K562 (cell line): ENCODE data around the gene SART1. TPM values are rescaled to one million over a fixed set of nuclear protein-coding genes. Genes with fewer than 3 reads are reported as not detected.

Experiments
- ASH1L ChIP-seq: fragments of 450-650 bp; IDR thresholded peaks from 2 replicates; pipeline ENCODE4 v1.6.1; 2018; ENCODE audit warnings: borderline replicate concordance, mild to moderate bottlenecking, low read depth; ENCODE audit not compliant: partially characterized antibody
- CBFA2T3 ChIP-seq: fragments of 450-650 bp; IDR thresholded peaks from 2 replicates; pipeline ENCODE4 v1.6.1; 2017
- CBX1 ChIP-seq: sonication (generic); IDR thresholded peaks from 2 replicates; pipeline ENCODE4 v1.6.1; 2016; ENCODE audit warnings: antibody characterized with exemption, low read depth, mild to moderate bottlenecking
- ELF4 ChIP-seq: fragments of 450-650 bp; formaldehyde crosslinking; IDR thresholded peaks from 2 replicates; pipeline ENCODE4 v1.4.0; 2022; ENCODE audit warnings: missing genetic modification characterization
- FIP1L1 ChIP-seq: fragments of 200-400 bp; formaldehyde crosslinking; IDR thresholded peaks from 2 replicates; pipeline ENCODE4 v1.6.1; 2018; ENCODE audit warnings: mild to moderate bottlenecking, low read depth, low read length; ENCODE audit not compliant: poor library complexity, severe bottlenecking
- IFI16 ChIP-seq: fragments of 250-450 bp; sonication (Bioruptor Pico); IDR thresholded peaks from 2 replicates; pipeline ENCODE4 v2.1.2; 2022; ENCODE audit warnings: mild to moderate bottlenecking, inconsistent platforms
- KLF1 ChIP-seq: fragments of 450-650 bp; IDR thresholded peaks from 2 replicates; pipeline ENCODE4 v1.6.1; 2016; ENCODE audit warnings: missing genetic modification characterization, missing compliant biosample characterization
- KLF16 ChIP-seq: IDR thresholded peaks from 2 replicates; pipeline ENCODE4 v1.6.1; 2016; ENCODE audit warnings: antibody characterized with exemption
- MTA2 ChIP-seq: fragments of 450-650 bp; IDR thresholded peaks from 2 replicates; pipeline ENCODE4 v1.6.1; 2016; ENCODE audit warnings: low read depth
- MYNN ChIP-seq, 2 experiments: sonication (generic); formaldehyde crosslinking in 1 of 2; IDR thresholded peaks; 2 replicates each; pipeline versions ENCODE4 v1.5.0 to v1.6.1; 2016 to 2020; ENCODE audit warnings: antibody characterized with exemption in 1 of 2, missing genetic modification reagents in 1 of 2
- NBN ChIP-seq: fragments of 450-650 bp; IDR thresholded peaks from 2 replicates; pipeline ENCODE4 v1.6.1; 2016; ENCODE audit warnings: low read depth, mild to moderate bottlenecking
- RNF2 ChIP-seq: sonication (generic); IDR thresholded peaks from 2 replicates; pipeline ENCODE4 v1.6.1; 2016
- SP2 ChIP-seq: IDR thresholded peaks from 2 replicates; pipeline ENCODE4 v1.6.1; 2011; ENCODE audit warnings: mild to moderate bottlenecking, low read depth, low read length, moderate library complexity; ENCODE audit not compliant: poor library complexity, severe bottlenecking; ENCODE audit errors: extremely low read depth
- SUPT5H ChIP-seq: fragments of 450-650 bp; IDR thresholded peaks from 2 replicates; pipeline ENCODE4 v1.6.1; 2016
- TCF3 ChIP-seq: sonication (generic); formaldehyde crosslinking; IDR thresholded peaks from 2 replicates; pipeline ENCODE4 v1.4.0; 2020; ENCODE audit warnings: mild to moderate bottlenecking, missing genetic modification reagents
- VEZF1 ChIP-seq: fragments of 200-800 bp; sonication (Bioruptor generic); IDR thresholded peaks from 2 replicates; pipeline ENCODE4 v1.6.1; 2017; ENCODE audit warnings: missing genetic modification characterization, missing compliant biosample characterization
- ZFX ChIP-seq: sonication (generic); formaldehyde crosslinking; IDR thresholded peaks from 2 replicates; pipeline ENCODE4 v1.8.0; 2022; ENCODE audit warnings: mild to moderate bottlenecking, missing genetic modification reagents, moderate library complexity
- ZNF121 ChIP-seq: sonication (generic); formaldehyde crosslinking; conservative IDR thresholded peaks from 2 replicates; pipeline ENCODE4 v1.8.0; 2022; ENCODE audit warnings: missing genetic modification reagents
- ZNF224 ChIP-seq: sonication (generic); formaldehyde crosslinking; IDR thresholded peaks from 2 replicates; pipeline ENCODE4 v1.8.0; 2022; ENCODE audit warnings: mild to moderate bottlenecking, missing genetic modification reagents
- ZNF444 ChIP-seq: fragments of 250-450 bp; sonication (Bioruptor Pico); IDR thresholded peaks from 2 replicates; pipeline ENCODE4 v1.4.0; 2020; ENCODE audit warnings: mild to moderate bottlenecking, moderate library complexity
- ZNF785 ChIP-seq: fragments of 250-450 bp; sonication (Bioruptor Pico); IDR thresholded peaks from 2 replicates; pipeline ENCODE4 v1.4.0; 2020; ENCODE audit warnings: mild to moderate bottlenecking
- polyA plus RNA-seq, 8 experiments: library from polyadenylated mRNA; depleted of rRNA in 4 of 8; stranded (reverse) in 5 of 8; unstranded in 3 of 8; fragments of >200 nt; fragmentation: Nextera tagmentation in 2 of 8; fragmentation: Illumina TruSeq in 1 of 8; extraction: Ambion mirVana in 2 of 8; extraction: Trizol in 1 of 8; gene quantifications; 2 replicates each; pipeline versions ENCODE4 v1.2.1 to v1.2.3, GENCODE V29; 2011 to 2014; ENCODE audit warnings: inconsistent platforms in 1 of 8, missing spikeins in 1 of 8
- total RNA-seq, 7 experiments: library from RNA; depleted of rRNA in 6 of 7; stranded (reverse); fragments of >200 nt in 6 of 7; fragmentation: Illumina TruSeq in 2 of 7; extraction: Trizol in 2 of 7; gene quantifications; 2 replicates each; pipeline versions ENCODE4 v1.2.1 to v1.2.3, GENCODE V29; 2011 to 2021; ENCODE audit warnings: low replicate concordance in 1 of 7
- TF ChIP-seq, protein P1 (sequence below), 2 experiments: fragments of 450-650 bp; IDR thresholded peaks; 2 replicates each; pipeline ENCODE4 v1.6.1; 2018; ENCODE audit warnings: mild to moderate bottlenecking in 2 of 2, low read depth in 1 of 2; ENCODE audit not compliant: partially characterized antibody in 2 of 2
- TF ChIP-seq, protein P2 (sequence below): fragments of 250-450 bp; sonication (Bioruptor Pico); IDR thresholded peaks from 2 replicates; pipeline ENCODE4 v1.5.0; 2022; ENCODE audit warnings: mild to moderate bottlenecking

The SART1 gene
- total and polyA plus RNA-seq, 9 of the 15 experiments (the other 6 are each of a cell fraction or from before 2014, with no cell fraction given) = 4.8 to 84.1 (median 31.7) TPM

GRCh38 chr11:66001942-66002647 is 40.6 kb downstream of the SART1 start, which contains the start of the genes BANF1 and EIF1AD (continued):
- TF ChIP-seq ZNF785 (CRISPR knock-in tag) (no peak), FIP1L1 (peak; percentile 60), ELF4 (CRISPR knock-in tag) (peak; percentile 66), SP2 (no peak), ASH1L (peak; percentile 66), RNF2 (peak; percentile 79), KLF16 (no peak), MYNN (IDR thresholded peaks at IDR 0.05) (peak; percentile 55; the same call in 1 of the 2 replicates), MYNN (CRISPR knock-in tag; IDR thresholded peaks at IDR 0.05) (no peak), ZNF224 (no peak), CBFA2T3 (no peak), IFI16 (CRISPR knock-in tag) (no peak), TCF3 (CRISPR knock-in tag) (peak; percentile 39; the same call in 1 of the 2 replicates), MTA2 (peak; percentile 73), ZNF121 (CRISPR knock-in tag) (no peak), SUPT5H (peak; percentile 87), KLF1 (tag) (peak; percentile 84), VEZF1 (CRISPR knock-in tag) (peak; percentile 88), NBN (peak; percentile 95), CBX1 (no peak), ZFX (CRISPR knock-in tag) (peak; percentile 97), ZNF444 (no peak)
- TF ChIP-seq, protein P1, sequence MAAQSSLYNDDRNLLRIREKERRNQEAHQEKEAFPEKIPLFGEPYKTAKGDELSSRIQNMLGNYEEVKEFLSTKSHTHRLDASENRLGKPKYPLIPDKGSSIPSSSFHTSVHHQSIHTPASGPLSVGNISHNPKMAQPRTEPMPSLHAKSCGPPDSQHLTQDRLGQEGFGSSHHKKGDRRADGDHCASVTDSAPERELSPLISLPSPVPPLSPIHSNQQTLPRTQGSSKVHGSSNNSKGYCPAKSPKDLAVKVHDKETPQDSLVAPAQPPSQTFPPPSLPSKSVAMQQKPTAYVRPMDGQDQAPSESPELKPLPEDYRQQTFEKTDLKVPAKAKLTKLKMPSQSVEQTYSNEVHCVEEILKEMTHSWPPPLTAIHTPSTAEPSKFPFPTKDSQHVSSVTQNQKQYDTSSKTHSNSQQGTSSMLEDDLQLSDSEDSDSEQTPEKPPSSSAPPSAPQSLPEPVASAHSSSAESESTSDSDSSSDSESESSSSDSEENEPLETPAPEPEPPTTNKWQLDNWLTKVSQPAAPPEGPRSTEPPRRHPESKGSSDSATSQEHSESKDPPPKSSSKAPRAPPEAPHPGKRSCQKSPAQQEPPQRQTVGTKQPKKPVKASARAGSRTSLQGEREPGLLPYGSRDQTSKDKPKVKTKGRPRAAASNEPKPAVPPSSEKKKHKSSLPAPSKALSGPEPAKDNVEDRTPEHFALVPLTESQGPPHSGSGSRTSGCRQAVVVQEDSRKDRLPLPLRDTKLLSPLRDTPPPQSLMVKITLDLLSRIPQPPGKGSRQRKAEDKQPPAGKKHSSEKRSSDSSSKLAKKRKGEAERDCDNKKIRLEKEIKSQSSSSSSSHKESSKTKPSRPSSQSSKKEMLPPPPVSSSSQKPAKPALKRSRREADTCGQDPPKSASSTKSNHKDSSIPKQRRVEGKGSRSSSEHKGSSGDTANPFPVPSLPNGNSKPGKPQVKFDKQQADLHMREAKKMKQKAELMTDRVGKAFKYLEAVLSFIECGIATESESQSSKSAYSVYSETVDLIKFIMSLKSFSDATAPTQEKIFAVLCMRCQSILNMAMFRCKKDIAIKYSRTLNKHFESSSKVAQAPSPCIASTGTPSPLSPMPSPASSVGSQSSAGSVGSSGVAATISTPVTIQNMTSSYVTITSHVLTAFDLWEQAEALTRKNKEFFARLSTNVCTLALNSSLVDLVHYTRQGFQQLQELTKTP (IDR thresholded peaks at IDR 0.05; ENCODE audit: low read depth in 1 of 2, partially characterized antibody in 2 of 2) = peak; percentile 57 to 92
- TF ChIP-seq, protein P2, sequence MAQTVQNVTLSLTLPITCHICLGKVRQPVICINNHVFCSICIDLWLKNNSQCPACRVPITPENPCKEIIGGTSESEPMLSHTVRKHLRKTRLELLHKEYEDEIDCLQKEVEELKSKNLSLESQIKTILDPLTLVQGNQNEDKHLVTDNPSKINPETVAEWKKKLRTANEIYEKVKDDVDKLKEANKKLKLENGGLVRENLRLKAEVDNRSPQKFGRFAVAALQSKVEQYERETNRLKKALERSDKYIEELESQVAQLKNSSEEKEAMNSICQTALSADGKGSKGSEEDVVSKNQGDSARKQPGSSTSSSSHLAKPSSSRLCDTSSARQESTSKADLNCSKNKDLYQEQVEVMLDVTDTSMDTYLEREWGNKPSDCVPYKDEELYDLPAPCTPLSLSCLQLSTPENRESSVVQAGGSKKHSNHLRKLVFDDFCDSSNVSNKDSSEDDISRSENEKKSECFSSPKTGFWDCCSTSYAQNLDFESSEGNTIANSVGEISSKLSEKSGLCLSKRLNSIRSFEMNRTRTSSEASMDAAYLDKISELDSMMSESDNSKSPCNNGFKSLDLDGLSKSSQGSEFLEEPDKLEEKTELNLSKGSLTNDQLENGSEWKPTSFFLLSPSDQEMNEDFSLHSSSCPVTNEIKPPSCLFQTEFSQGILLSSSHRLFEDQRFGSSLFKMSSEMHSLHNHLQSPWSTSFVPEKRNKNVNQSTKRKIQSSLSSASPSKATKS = no peak
